Mucosa of descending colon (tissue), 3 donors: ENCODE results near the gene NOVA1. TPM values are rescaled to one million over a fixed set of nuclear protein-coding genes. Genes with fewer than 3 reads are reported as not detected.
"Not testable (repeated sequence)": the region's sequence is repeated elsewhere in the genome, so short reads cannot be mapped to it uniquely, and the experiment has no call there.

Source experiments
- ATAC-seq: fragments of 200-7000 bp; cut with Tn5 transposase; one replicate; pipeline ENCODE4 v1.9.1; 2020; ENCODE audit warnings: mild to moderate bottlenecking, moderate library complexity
- DNase-seq, 3 donors: peaks; one replicate each; pipeline ENCODE4 v3.0.0-alpha.2; 2020
- H3K36me3 ChIP-seq: fragments of 200-600 bp; one replicate; pipeline ENCODE4 v1.8.0; 2021; ENCODE audit warnings: low read depth, mild to moderate bottlenecking
- H3K4me1 ChIP-seq: fragments of 200-600 bp; one replicate; pipeline ENCODE4 v1.8.0; 2021; ENCODE audit warnings: low read depth, mild to moderate bottlenecking
- H3K4me3 ChIP-seq: fragments of 200-600 bp; one replicate; pipeline ENCODE4 v1.8.0; 2021; ENCODE audit warnings: mild to moderate bottlenecking
- H3K9me3 ChIP-seq: fragments of 200-600 bp; one replicate; pipeline ENCODE4 v1.8.0; 2021; ENCODE audit warnings: mild to moderate bottlenecking
- CTCF ChIP-seq: fragments of 200-600 bp; IDR thresholded peaks from one replicate; pipeline ENCODE4 v1.8.0; 2022; ENCODE audit warnings: antibody characterized with exemption, mild to moderate bottlenecking
- intact Hi-C, 2 donors: fragments of 100-400 bp; cut with DNase I in 1 of 2; cut with micrococcal nuclease in 1 of 2; formaldehyde crosslinking; loops; one replicate each; pipeline versions ENCODE4 v1.11.0 to v1.11.1; 2022; cut with DNase I, micrococcal nuclease
- long read RNA-seq, 2 donors: library from polyadenylated mRNA; unstranded; transcript quantifications; one replicate each; pipeline ENCODE4 v2.0.0, GENCODE V29; 2019 to 2021
- total RNA-seq, 3 donors: library from RNA; stranded (reverse); fragmentation: NEBNext Ultra II Directional in 2 of 3; extraction: Animal tissue kit (Norgen Biotek cat#: 25700) in 2 of 3; gene quantifications; one replicate each; pipeline versions ENCODE4 v1.2.1 to v1.2.4, GENCODE V29; 2021 to 2023
- donor health status: DM: no; HTN: no; CAD: no; lungs with moderate emphysema.
- donor health status: DM: no; HTN: no; CAD: no.
- donor health status: DM: no; HTN: yes; CAD: no.

The NOVA1 gene
- total RNA-seq, result 10 to 100 TPM in 1 of 3 donors, 1 to 10 TPM in 2; 3.0 to 13.7 (median 6.1) TPM
- long read RNA-seq, donor 1, partial matches to known transcripts, result 2 of 8 reads
- long read RNA-seq, donor 1, other reads (novel, unspliced or antisense), result 6 of 8 reads
- long read RNA-seq, donor 2, partial matches to known transcripts, result 0 of 1 reads
- long read RNA-seq, donor 2, other reads (novel, unspliced or antisense), result 1 of 1 reads

- Histone ChIP-seq H3K36me3 (no peaks in the 10 kb centered on the region), H3K4me3 (peak within 1 kb of the TSS; percentile 25), H3K9me3 (no peaks in the 10 kb centered on the region), H3K4me1 (peaks cover 7% of the 10 kb centered on the region)
- peak in 1 of 3 donors; percentile 15 for DNase-seq
- intact Hi-C loops, result loop anchor here in 1 of 2 donors (10.0 kb wide), 1 partner anchor 203 kb away; no protein-coding TSS in a partner anchor
- ATAC-seq, result peak; percentile 73
- TF ChIP-seq CTCF, result no peak
These were observed at the start of gene NOVA1 for GRCh38 chr14:26597589-26598080. Gene NOVA1, minus strand, starts transcription at chr14:26598033. Its CDS starts 597 bp downstream, at chr14:26597436.

- intact Hi-C loops, ATAC-seq: not testable (repeated sequence)
- DNase-seq, result peak in 1 of 3 donors; percentile 16
These were observed 47.2 kb upstream of the NOVA1 start for GRCh38 chr14:26645057-26645456.

GRCh38 chr14:26636561-26636960 is 38.7 kb upstream of the NOVA1 start:
- Histone ChIP-seq H3K4me3 (no peak overlapping the region), H3K36me3 (no peaks in the 10 kb centered on the region), H3K9me3 (no peaks in the 10 kb centered on the region), H3K4me1 (no peaks in the 10 kb centered on the region)
- ATAC-seq, result no peak
- no peak for DNase-seq
- TF ChIP-seq CTCF, result no peak
- intact Hi-C loops, result no loop called here

More at GRCh38 chr14:26645057-26645456, 47.2 kb upstream of the NOVA1 start:
- not testable (repeated sequence) for H3K4me1 ChIP-seq, H3K4me3 ChIP-seq, H3K36me3 ChIP-seq, H3K9me3 ChIP-seq

GRCh38 chr14:26634946-26635345 is 37.1 kb upstream of the NOVA1 start:
- H3K4me3 ChIP-seq, H3K9me3 ChIP-seq, H3K36me3 ChIP-seq, ATAC-seq, H3K4me1 ChIP-seq, intact Hi-C loops: not testable (repeated sequence)
- peak in 1 of 3 donors; percentile 28 for DNase-seq

GRCh38 chr14:26626256-26626655 is 28.4 kb upstream of the NOVA1 start:
- H3K4me1 ChIP-seq, result no peaks in the 10 kb centered on the region
- H3K4me3 ChIP-seq, result no peak overlapping the region
- no peak for TF ChIP-seq CTCF
- intact Hi-C loops, result no loop called here
- ATAC-seq, result no peak
- H3K36me3 ChIP-seq, result no peaks in the 10 kb centered on the region
- H3K9me3 ChIP-seq, result no peaks in the 10 kb centered on the region
- no peak for DNase-seq

GRCh38 chr14:26622611-26623010 is 24.8 kb upstream of the NOVA1 start:
- intact Hi-C loops, result no loop called here
- DNase-seq (no peak), ATAC-seq (no peak)
- H3K36me3 ChIP-seq, result no peaks in the 10 kb centered on the region
- no peak overlapping the region for H3K4me3 ChIP-seq
- no peaks in the 10 kb centered on the region for H3K4me1 ChIP-seq
- no peak for TF ChIP-seq CTCF
- H3K9me3 ChIP-seq, result no peaks in the 10 kb centered on the region
